Vagina (tissue), 2 donors: ENCODE measurements around the gene NID1.

ENCODE experiments used
- CTCF ChIP-seq, 3 experiments: fragments of 450-650 bp in 2 of 3; fragments of 200-600 bp in 1 of 3; sonication (generic) in 1 of 3; IDR thresholded peaks; one replicate each; pipeline ENCODE4 v1.5.1; 2017 to 2019; ENCODE audit warnings: antibody characterized with exemption in 3 of 3, mild to moderate bottlenecking in 2 of 3, moderate library complexity in 2 of 3
- POLR2A ChIP-seq, 2 donors: fragments of 450-650 bp; IDR thresholded peaks; one replicate each; pipeline ENCODE4 v1.6.1; 2017; ENCODE audit warnings: antibody characterized with exemption in 2 of 2, mild to moderate bottlenecking in 2 of 2, moderate library complexity in 2 of 2
- POLR2AphosphoS5 ChIP-seq, 2 donors: sonication (generic); formaldehyde crosslinking; IDR thresholded peaks; one replicate each; pipeline ENCODE4 v1.9.0; 2017; ENCODE audit warnings: antibody characterized with exemption in 2 of 2, mild to moderate bottlenecking in 2 of 2, low read depth in 1 of 2; ENCODE audit not compliant: insufficient read depth in 1 of 2

- TF ChIP-seq POLR2AphosphoS5 (IDR thresholded peaks at IDR 0.05; ENCODE audit: insufficient read depth in 1 of 2, low read depth in 1 of 2), result no peak
- TF ChIP-seq POLR2A (IDR thresholded peaks at IDR 0.05), result no peak
- no peak for TF ChIP-seq CTCF (IDR thresholded peaks at IDR 0.05)
Observed at GRCh38 chr1:235943581-235944114, 121.2 kb downstream of the NID1 start.
